Neuronal stem cell (in vitro differentiated cells): ENCODE data around the gene KRTCAP2.
"Not testable (repeated sequence)": the region's sequence is repeated elsewhere in the genome, so short reads cannot be mapped to it uniquely, and the experiment has no call there.

Experiments used
- DNase-seq: peaks from one replicate; pipeline ENCODE4 v3.0.0-alpha.2; 2013; ENCODE audit warnings: low spot score
- H2AFZ ChIP-seq: one replicate; pipeline ENCODE4 v1.6.1; 2013; ENCODE audit warnings: mild to moderate bottlenecking, low read length, inconsistent platforms
- H2AK5ac ChIP-seq: 2 replicates; pipeline ENCODE4 v1.6.1; 2013; ENCODE audit warnings: low read depth, mild to moderate bottlenecking, inconsistent platforms, low read length, moderate library complexity, mixed read lengths
- H2BK120ac ChIP-seq: 2 replicates; pipeline ENCODE4 v1.6.1; 2013; ENCODE audit warnings: low read depth, mild to moderate bottlenecking, inconsistent platforms, low read length, moderate library complexity, mixed read lengths
- H2BK12ac ChIP-seq: one replicate; pipeline ENCODE4 v1.6.1; 2013; ENCODE audit warnings: low read length, inconsistent platforms
- H2BK15ac ChIP-seq: 2 replicates; pipeline ENCODE4 v1.6.1; 2013; ENCODE audit warnings: mild to moderate bottlenecking, low read length, inconsistent platforms, mixed read lengths
- H2BK5ac ChIP-seq: one replicate; pipeline ENCODE4 v1.6.1; 2013; ENCODE audit warnings: inconsistent platforms, mild to moderate bottlenecking, low read length, moderate library complexity
- H3K14ac ChIP-seq: one replicate; pipeline ENCODE4 v1.6.1; 2013; ENCODE audit warnings: low read length, inconsistent platforms
- H3K18ac ChIP-seq: 2 replicates; pipeline ENCODE4 v1.6.1; 2013; ENCODE audit warnings: low read length, inconsistent platforms
- H3K23ac ChIP-seq: 2 replicates; pipeline ENCODE4 v1.6.1; 2013; ENCODE audit warnings: low read depth, mild to moderate bottlenecking, mixed read lengths, low read length, inconsistent platforms; ENCODE audit not compliant: poor library complexity
- H3K27ac ChIP-seq: replicated peaks from 3 replicates; pipeline ENCODE4 v1.5.1; 2013; ENCODE audit warnings: low read length, inconsistent platforms
- H3K27me3 ChIP-seq, 3 experiments: 2 replicates each; pipeline ENCODE4 v1.6.1; 2013; ENCODE audit warnings: low read length in 3 of 3, mild to moderate bottlenecking in 2 of 3, inconsistent platforms in 1 of 3, low read depth in 1 of 3, mixed read lengths in 1 of 3, moderate library complexity in 1 of 3; ENCODE audit not compliant: control insufficient read depth in 3 of 3, insufficient read depth in 3 of 3
- H3K36me3 ChIP-seq, 2 donors: replicated peaks in 1 of 2; 2 replicates each; pipeline ENCODE4 v1.6.1; 2013; ENCODE audit warnings: low read length in 2 of 2; ENCODE audit not compliant: control insufficient read depth in 2 of 2, insufficient read depth in 2 of 2
- H3K4ac ChIP-seq: 2 replicates; pipeline ENCODE4 v1.6.1; 2013; ENCODE audit warnings: inconsistent platforms, mild to moderate bottlenecking, low read length, moderate library complexity
- H3K4me1 ChIP-seq, 2 donors: 1 replicate in 1 of 2; 2 replicates in 1 of 2; pipeline ENCODE4 v1.6.1; 2013; ENCODE audit warnings: low read length in 2 of 2, low read depth in 1 of 2; ENCODE audit not compliant: control insufficient read depth in 2 of 2, insufficient read depth in 1 of 2
- H3K4me2 ChIP-seq: one replicate; pipeline ENCODE4 v1.6.1; 2013; ENCODE audit warnings: mild to moderate bottlenecking, low read length, inconsistent platforms; ENCODE audit not compliant: insufficient read depth, poor library complexity, severe bottlenecking
- H3K4me3 ChIP-seq, 2 donors: 2 replicates each; pipeline ENCODE4 v1.5.1; 2013; ENCODE audit warnings: low read length in 2 of 2, mild to moderate bottlenecking in 2 of 2, inconsistent platforms in 1 of 2, moderate library complexity in 1 of 2
- H3K79me1 ChIP-seq: one replicate; pipeline ENCODE4 v1.6.1; 2013; ENCODE audit warnings: low read depth, mild to moderate bottlenecking, inconsistent platforms, low read length, moderate library complexity
- H3K9ac ChIP-seq: one replicate; pipeline ENCODE4 v1.6.1; 2013; ENCODE audit warnings: mild to moderate bottlenecking, low read depth, low read length, inconsistent platforms; ENCODE audit not compliant: poor library complexity
- H3K9me3 ChIP-seq, 2 donors: replicated peaks in 1 of 2; 2 replicates each; pipeline versions ENCODE3 to v1.6.1; 2013; ENCODE audit warnings: low read length in 2 of 2, mild to moderate bottlenecking in 2 of 2, inconsistent platforms in 1 of 2, low read depth in 1 of 2, mixed read lengths in 1 of 2, moderate library complexity in 1 of 2; ENCODE audit not compliant: control insufficient read depth in 2 of 2, insufficient read depth in 1 of 2
- H4K8ac ChIP-seq: one replicate; pipeline ENCODE4 v1.6.1; 2013; ENCODE audit warnings: low read depth, mild to moderate bottlenecking, inconsistent platforms, low read length, moderate library complexity
- H4K91ac ChIP-seq: one replicate; pipeline ENCODE4 v1.6.1; 2013; ENCODE audit warnings: low read length, low read depth, mild to moderate bottlenecking, inconsistent platforms; ENCODE audit not compliant: poor library complexity
- WGBS, 2 donors: extraction: QIAGEN DNeasy Blood & Tissue Kit; methylation state at CpG; one replicate each; pipeline ENCODE4 v1.1.7; 2013; ENCODE audit warnings: missing lambda C conversion rate in 2 of 2, mixed read lengths in 1 of 2; ENCODE audit not compliant: insufficient read length in 2 of 2, insufficient replicate concordance in 1 of 2; ENCODE audit errors: extremely low coverage in 2 of 2; 5-methylcytosine and 5-hydroxymethylcytosine counted together

The KRTCAP2 gene

GRCh38 chr1:155163785-155164184, 9.3 kb downstream of the KRTCAP2 start:
- DNase-seq, H2BK5ac ChIP-seq, H2BK12ac ChIP-seq, H2BK120ac ChIP-seq, H3K4me3 ChIP-seq, H3K4me2 ChIP-seq, H2AFZ ChIP-seq, H3K14ac ChIP-seq, H2AK5ac ChIP-seq, H3K23ac ChIP-seq, H2BK15ac ChIP-seq, H3K9ac ChIP-seq, H3K79me1 ChIP-seq, H3K36me3 ChIP-seq, H4K91ac ChIP-seq, H3K18ac ChIP-seq, H3K27me3 ChIP-seq, H4K8ac ChIP-seq, H3K4ac ChIP-seq, H3K27ac ChIP-seq, H3K9me3 ChIP-seq: not testable (repeated sequence)
- no CpG with 5 or more reads among the region's 4 CpGs for WGBS, 2 donors
- H3K4me1 ChIP-seq: peaks cover 14 to 17% of the 10 kb centered on the region in 2 donors

DNA sequence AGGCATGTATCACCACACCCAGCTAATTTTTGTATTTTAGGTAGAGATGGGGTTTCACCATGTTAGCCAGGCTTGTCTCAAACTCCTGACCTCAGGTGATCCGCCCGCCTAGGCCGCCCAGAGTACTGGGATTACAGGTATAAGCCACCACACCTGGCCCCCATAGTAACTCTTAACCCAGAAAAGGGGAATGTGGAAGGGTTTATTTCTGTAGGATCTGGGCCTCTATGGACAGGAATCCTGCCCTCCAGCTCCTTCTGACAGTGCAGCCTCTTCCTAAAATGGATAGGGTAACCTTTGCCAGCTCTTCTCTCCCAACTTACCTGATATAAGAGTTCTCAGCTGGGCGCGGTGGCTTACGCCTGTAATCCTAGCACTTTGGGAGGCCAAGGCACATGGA, 10.5 kb downstream of the KRTCAP2 start:
- not testable (repeated sequence) for H3K23ac ChIP-seq, H3K4me2 ChIP-seq, H3K27ac ChIP-seq, H2BK120ac ChIP-seq, H4K91ac ChIP-seq, H3K27me3 ChIP-seq, H2BK15ac ChIP-seq, H3K4ac ChIP-seq, DNase-seq, H2AFZ ChIP-seq, H3K36me3 ChIP-seq, H3K18ac ChIP-seq, H2AK5ac ChIP-seq, H3K79me1 ChIP-seq, H2BK5ac ChIP-seq, H3K14ac ChIP-seq, H2BK12ac ChIP-seq, H3K9me3 ChIP-seq, H4K8ac ChIP-seq, H3K4me3 ChIP-seq, H3K9ac ChIP-seq
- no CpG with 5 or more reads among the region's 6 CpGs for WGBS, 2 donors
- peaks cover 14 to 15% of the 10 kb centered on the region in 2 donors for H3K4me1 ChIP-seq

DNA sequence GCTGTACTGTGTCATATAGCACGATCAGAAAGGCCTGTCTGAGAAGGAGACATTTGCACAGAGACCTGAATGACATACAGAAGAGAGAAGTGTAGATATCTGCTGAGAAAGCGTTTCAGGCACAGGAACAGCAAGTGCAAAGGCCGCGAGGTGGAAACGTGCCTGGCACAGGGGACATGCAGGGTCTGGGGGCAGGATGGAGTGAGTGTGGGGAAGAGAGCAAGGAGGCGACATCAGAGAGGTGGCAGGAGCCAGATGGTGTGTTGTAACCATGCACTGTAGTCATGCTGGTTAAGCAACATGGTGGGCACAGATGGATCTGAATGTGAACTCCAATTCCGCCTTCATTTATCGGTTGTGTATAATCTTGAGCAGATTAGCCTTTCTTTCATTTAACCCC, 13.0 kb downstream of the KRTCAP2 start:
- no peaks in the 10 kb centered on the region for H3K79me1 ChIP-seq
- H3K9me3 ChIP-seq: no peaks in the 10 kb centered on the region
- H2AK5ac ChIP-seq: no peak overlapping the region
- H2BK12ac ChIP-seq: peak overlapping the region; percentile 63
- H3K23ac ChIP-seq: peak overlapping the region; percentile 81
- H3K4me2 ChIP-seq: no peak overlapping the region
- H3K9ac ChIP-seq: no peak overlapping the region
- H3K4me1 ChIP-seq: no peaks in the 10 kb centered on the region
- no CpG with 5 or more reads among the region's 8 CpGs for WGBS, 2 donors
- H3K36me3 ChIP-seq: no peaks in the 10 kb centered on the region
- DNase-seq: no peak
- H3K4me3 ChIP-seq: no peak overlapping the region
- H3K27me3 ChIP-seq: peaks cover 0 to 7% (median 0%) of the 10 kb centered on the region in 3 experiments
- no peak overlapping the region for H4K91ac ChIP-seq
- H2AFZ ChIP-seq: no peak overlapping the region
- H2BK5ac ChIP-seq: no peak overlapping the region
- H3K27ac ChIP-seq: no peak overlapping the region
- H2BK120ac ChIP-seq: peak overlapping the region; percentile 93
- peak overlapping the region; percentile 47 for H3K14ac ChIP-seq
- peak overlapping the region; percentile 49 for H2BK15ac ChIP-seq
- no peak overlapping the region for H3K4ac ChIP-seq
- H3K18ac ChIP-seq: peak overlapping the region; percentile 44
- no peak overlapping the region for H4K8ac ChIP-seq

GRCh38 chr1:155158991-155159390, 14.1 kb downstream of the KRTCAP2 start:
- Histone ChIP-seq H3K4ac (no peak overlapping the region), H2BK12ac (no peak overlapping the region), H3K4me2 (no peak overlapping the region), H2AK5ac (no peak overlapping the region), H3K4me3 (no peak overlapping the region), H2AFZ (no peak overlapping the region), H3K18ac (no peak overlapping the region), H4K91ac (no peak overlapping the region), H3K23ac (no peak overlapping the region), H3K4me1 (no peaks in the 10 kb centered on the region), H3K14ac (no peak overlapping the region), H3K27ac (no peak overlapping the region), H2BK15ac (no peak overlapping the region), H4K8ac (no peak overlapping the region), H2BK120ac (no peak overlapping the region), H3K27me3 (peaks cover 0 to 7% (median 0%) of the 10 kb centered on the region in 3 experiments), H3K9ac (no peak overlapping the region), H3K9me3 (no peaks in the 10 kb centered on the region), H3K79me1 (no peaks in the 10 kb centered on the region), H3K36me3 (no peaks in the 10 kb centered on the region), H2BK5ac (no peak overlapping the region)
- DNase-seq: no peak
- no CpG with 5 or more reads among the region's 1 CpG for WGBS, 2 donors
